A549 (cell line): ENCODE data around the gene PRKN. TPM values are rescaled to one million over a fixed set of nuclear protein-coding genes. Genes with fewer than 3 reads are reported as not detected.

Source experiments
- ATAC-seq, 2 experiments: fragments of 200-7000 bp in 1 of 2; fragments of >200 bp in 1 of 2; cut with Nextera tagmentation in 1 of 2; cut with Tn5 transposase in 1 of 2; 3 replicates each; pipeline versions ENCODE4 v1.8.0 to v1.9.1; 2018 to 2020; ENCODE audit warnings: mild to moderate bottlenecking in 1 of 2, moderate library complexity in 1 of 2
- CTCF ChIA-PET: fragments of 300-600 bp; sonication (Branson Sonifier 250); formaldehyde crosslinking; extraction: SDS; loops from one replicate; lab custom pipeline; 2021; ENCODE audit warnings: antibody characterized with exemption, inconsistent platforms; lab: Yijun Ruan, JAX
- POLR2A ChIA-PET: fragments of 350-600 bp; formaldehyde crosslinking; extraction: SDS; loops from one replicate; lab custom pipeline; 2021; ENCODE audit warnings: antibody characterized with exemption, inconsistent platforms; lab: Yijun Ruan, JAX
- DNase-seq, 2 experiments: peaks; one replicate each; pipeline versions ENCODE4 v3.0.0 to v3.0.0-alpha.2; 2011 to 2016; ENCODE audit warnings: low read depth in 1 of 2, low spot score in 1 of 2
- FAIRE-seq: peaks from 2 replicates; lab custom pipeline; 2011; peaks lifted over from hg19 to GRCh38; lab: Jason Lieb, UNC
- H3K27ac ChIP-seq, 2 experiments: fragments of >200 bp; sonication (Bioruptor Twin); formaldehyde crosslinking; 3 replicates each; pipeline ENCODE4 v1.5.1; 2016 to 2017
- H3K4me1 ChIP-seq: fragments of >200 bp; sonication (Bioruptor Twin); formaldehyde crosslinking; 3 replicates; pipeline ENCODE4 v1.6.1; 2016
- H3K4me2 ChIP-seq: fragments of >200 bp; sonication (Bioruptor Twin); formaldehyde crosslinking; 3 replicates; pipeline ENCODE4 v1.6.1; 2016
- H3K4me3 ChIP-seq: fragments of >200 bp; sonication (Bioruptor Twin); formaldehyde crosslinking; 3 replicates; pipeline ENCODE4 v1.5.1; 2016
- H3K9me3 ChIP-seq: fragments of >200 bp; sonication (Bioruptor Twin); formaldehyde crosslinking; 3 replicates; pipeline ENCODE4 v1.6.1; 2016
- CEBPB ChIP-seq, 2 experiments: fragments of >200 bp in 1 of 2; sonication (Bioruptor Twin) in 1 of 2; formaldehyde crosslinking in 1 of 2; IDR thresholded peaks; 2 replicates each; pipeline ENCODE4 v1.6.1; 2012 to 2016
- CHD4 ChIP-seq: fragments of 200-600 bp; sonication (generic); IDR thresholded peaks from 2 replicates; pipeline ENCODE4 v1.6.1; 2016; ENCODE audit warnings: antibody characterized with exemption, mild to moderate bottlenecking, borderline replicate concordance
- EHF ChIP-seq: fragments of 250-450 bp; sonication (Bioruptor Pico); IDR thresholded peaks from 2 replicates; pipeline ENCODE4 v1.5.0; 2020; ENCODE audit warnings: mild to moderate bottlenecking
- EHMT2 ChIP-seq: fragments of 200-600 bp; sonication (generic); IDR thresholded peaks from 2 replicates; pipeline ENCODE4 v1.6.1; 2016; ENCODE audit warnings: antibody characterized with exemption, low read depth, mild to moderate bottlenecking, moderate library complexity
- ESRRA ChIP-seq: fragments of 150-350 bp; IDR thresholded peaks from 2 replicates; pipeline ENCODE4 v1.6.1; 2014; ENCODE audit warnings: mild to moderate bottlenecking, low read length, borderline replicate concordance
- FOSB ChIP-seq: fragments of 250-450 bp; sonication (Bioruptor Pico); IDR thresholded peaks from 2 replicates; pipeline ENCODE4 v1.5.0; 2020; ENCODE audit warnings: mild to moderate bottlenecking, moderate library complexity
- HDAC2 ChIP-seq: fragments of 200-600 bp; sonication (generic); IDR thresholded peaks from 2 replicates; pipeline ENCODE4 v1.6.1; 2016
- HES2 ChIP-seq: fragments of >200 bp; sonication (Bioruptor Twin); formaldehyde crosslinking; IDR thresholded peaks from 2 replicates; pipeline ENCODE4 v1.6.1; 2016
- JUNB ChIP-seq: fragments of >200 bp; sonication (Bioruptor Twin); formaldehyde crosslinking; IDR thresholded peaks from 2 replicates; pipeline ENCODE4 v1.6.1; 2016
- KDM5A ChIP-seq: fragments of 200-600 bp; sonication (generic); IDR thresholded peaks from 2 replicates; pipeline ENCODE4 v1.6.1; 2016; ENCODE audit warnings: antibody characterized with exemption, mild to moderate bottlenecking
- NPAS2 ChIP-seq: fragments of 250-450 bp; sonication (Bioruptor Pico); IDR thresholded peaks from 2 replicates; pipeline ENCODE4 v1.8.0; 2022; ENCODE audit warnings: mild to moderate bottlenecking, moderate library complexity, borderline replicate concordance
- RARB ChIP-seq: fragments of 250-450 bp; sonication (Bioruptor Pico); IDR thresholded peaks from 2 replicates; pipeline ENCODE4 v1.8.0; 2021; ENCODE audit warnings: mild to moderate bottlenecking, moderate library complexity
- RFX5 ChIP-seq: fragments of 450-650 bp; IDR thresholded peaks from 2 replicates; pipeline ENCODE4 v1.7.1; 2014; ENCODE audit warnings: antibody characterized with exemption, mild to moderate bottlenecking, moderate library complexity
- SREBF2 ChIP-seq: fragments of 450-650 bp; IDR thresholded peaks from 2 replicates; pipeline ENCODE4 v1.6.1; 2014; ENCODE audit warnings: mild to moderate bottlenecking, moderate library complexity
- TP53 ChIP-seq: fragments of 250-450 bp; sonication (Bioruptor Pico); IDR thresholded peaks from 2 replicates; pipeline ENCODE4 v1.5.0; 2021; ENCODE audit warnings: mild to moderate bottlenecking, moderate library complexity
- ZC3H11A ChIP-seq: fragments of 450-650 bp; IDR thresholded peaks from 2 replicates; pipeline ENCODE4 v1.6.1; 2014; ENCODE audit warnings: antibody characterized with exemption, mild to moderate bottlenecking
- ZNF302 ChIP-seq: fragments of 250-450 bp; sonication (Bioruptor Pico); IDR thresholded peaks from 2 replicates; pipeline ENCODE4 v1.9.0; 2021; ENCODE audit warnings: inconsistent platforms, mild to moderate bottlenecking, moderate library complexity
- WGBS: methylation state at CpG from one replicate; pipeline ENCODE4 v1.1.6; 2017; ENCODE audit errors: missing lambda C conversion rate; 5-methylcytosine and 5-hydroxymethylcytosine counted together
- polyA plus RNA-seq, 4 experiments: library from polyadenylated mRNA; depleted of rRNA in 3 of 4; stranded (reverse); fragments of >200 nt; fragmentation: RNase III in 1 of 4; extraction: RNeasy Plus Mini Kit Qiagen cat#74134 plus additional on column Dnase treatment in 1 of 4; gene quantifications; 2 replicates in 3 of 4; 3 replicates in 1 of 4; pipeline ENCODE4 v1.2.3, GENCODE V29; 2011 to 2017
- TF ChIP-seq, protein P1 (sequence below): IDR thresholded peaks from 2 replicates; pipeline ENCODE4 v1.6.1; 2012
- TF ChIP-seq, protein P2 (sequence below): fragments of 200-600 bp; sonication (generic); IDR thresholded peaks from 2 replicates; pipeline ENCODE4 v1.6.1; 2016; ENCODE audit warnings: antibody characterized with exemption, mild to moderate bottlenecking, moderate library complexity
- TF ChIP-seq, protein P3 (sequence below): IDR thresholded peaks from 2 replicates; pipeline ENCODE4 v1.6.1; 2012; ENCODE audit warnings: low read depth, borderline replicate concordance

Gene PRKN
- polyA plus RNA-seq, 2 of the 4 experiments (the other 2 are of a cell fraction) = 0.36 to 0.39 TPM

DNA sequence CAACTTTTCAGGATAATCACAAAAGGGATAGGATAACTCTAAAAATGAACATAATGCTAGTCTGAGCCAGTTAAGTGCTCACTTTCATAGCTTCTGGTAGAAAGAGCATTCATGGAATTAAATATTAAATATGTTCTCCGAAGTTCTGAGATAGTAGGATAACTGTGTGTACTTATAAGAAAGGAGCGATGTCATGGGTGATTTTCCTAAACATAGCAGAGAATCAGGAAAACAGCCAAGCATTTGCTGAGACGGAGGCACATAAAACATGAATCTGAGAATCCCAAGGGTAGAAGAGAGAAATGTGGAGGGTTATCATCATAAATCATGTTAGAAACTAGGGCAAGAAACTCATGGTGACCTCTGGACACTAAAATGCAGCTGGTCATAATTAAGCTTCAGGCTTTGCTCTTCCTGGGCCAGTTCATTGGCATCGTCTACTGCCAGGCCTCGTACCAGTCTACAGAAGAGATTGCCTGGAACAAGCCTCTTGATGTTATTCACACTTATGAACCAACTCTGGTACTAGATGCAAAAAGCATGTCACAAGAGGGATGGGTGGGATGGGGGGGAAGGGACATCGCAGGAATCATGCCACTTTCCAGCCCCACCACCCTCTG lies 436.6 kb downstream of the PRKN start:
- ChIA-PET CTCF (no interaction called here), POLR2A (no interaction called here)
- ATAC-seq (no peak), FAIRE-seq (no peak), DNase-seq (no peak)
- WGBS = 63% methylated on average over 6 of the region's 6 CpGs
- Histone ChIP-seq H3K4me2 (no peak overlapping the region), H3K27ac (no peak overlapping the region), H3K9me3 (no peaks in the 10 kb centered on the region), H3K4me3 (no peak overlapping the region), H3K4me1 (no peaks in the 10 kb centered on the region)
- TF ChIP-seq CEBPB (IDR thresholded peaks at IDR 0.05) (no peak), TP53 (CRISPR knock-in tag) (no peak), ESRRA (no peak), FOSB (CRISPR knock-in tag) (no peak), HES2 (no peak), NPAS2 (CRISPR knock-in tag) (no peak), ZNF302 (CRISPR knock-in tag) (no peak), HDAC2 (no peak), EHMT2 (no peak)

DNA sequence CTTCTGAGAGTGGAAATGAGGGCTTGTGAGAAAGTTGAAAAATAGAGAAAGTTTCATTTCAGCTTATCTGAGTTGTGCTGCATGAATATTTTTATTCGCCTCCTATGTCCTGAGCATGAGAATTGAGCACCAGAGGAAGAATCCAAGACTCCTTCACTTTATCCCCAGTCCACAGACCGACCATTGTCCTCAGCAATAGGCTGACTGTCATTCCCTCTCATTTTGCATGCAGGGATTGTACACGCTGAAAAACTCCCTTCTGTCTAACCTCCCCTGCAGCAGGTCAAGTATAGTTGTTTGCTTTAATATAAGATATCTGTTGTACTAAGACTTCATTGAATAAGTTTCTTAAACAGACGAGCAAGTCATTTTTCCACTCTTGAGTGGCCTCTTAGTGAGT lies 437.6 kb downstream of the PRKN start:
- TF ChIP-seq, protein P1, sequence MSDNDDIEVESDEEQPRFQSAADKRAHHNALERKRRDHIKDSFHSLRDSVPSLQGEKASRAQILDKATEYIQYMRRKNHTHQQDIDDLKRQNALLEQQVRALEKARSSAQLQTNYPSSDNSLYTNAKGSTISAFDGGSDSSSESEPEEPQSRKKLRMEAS = no peak
- TF ChIP-seq, protein P2, sequence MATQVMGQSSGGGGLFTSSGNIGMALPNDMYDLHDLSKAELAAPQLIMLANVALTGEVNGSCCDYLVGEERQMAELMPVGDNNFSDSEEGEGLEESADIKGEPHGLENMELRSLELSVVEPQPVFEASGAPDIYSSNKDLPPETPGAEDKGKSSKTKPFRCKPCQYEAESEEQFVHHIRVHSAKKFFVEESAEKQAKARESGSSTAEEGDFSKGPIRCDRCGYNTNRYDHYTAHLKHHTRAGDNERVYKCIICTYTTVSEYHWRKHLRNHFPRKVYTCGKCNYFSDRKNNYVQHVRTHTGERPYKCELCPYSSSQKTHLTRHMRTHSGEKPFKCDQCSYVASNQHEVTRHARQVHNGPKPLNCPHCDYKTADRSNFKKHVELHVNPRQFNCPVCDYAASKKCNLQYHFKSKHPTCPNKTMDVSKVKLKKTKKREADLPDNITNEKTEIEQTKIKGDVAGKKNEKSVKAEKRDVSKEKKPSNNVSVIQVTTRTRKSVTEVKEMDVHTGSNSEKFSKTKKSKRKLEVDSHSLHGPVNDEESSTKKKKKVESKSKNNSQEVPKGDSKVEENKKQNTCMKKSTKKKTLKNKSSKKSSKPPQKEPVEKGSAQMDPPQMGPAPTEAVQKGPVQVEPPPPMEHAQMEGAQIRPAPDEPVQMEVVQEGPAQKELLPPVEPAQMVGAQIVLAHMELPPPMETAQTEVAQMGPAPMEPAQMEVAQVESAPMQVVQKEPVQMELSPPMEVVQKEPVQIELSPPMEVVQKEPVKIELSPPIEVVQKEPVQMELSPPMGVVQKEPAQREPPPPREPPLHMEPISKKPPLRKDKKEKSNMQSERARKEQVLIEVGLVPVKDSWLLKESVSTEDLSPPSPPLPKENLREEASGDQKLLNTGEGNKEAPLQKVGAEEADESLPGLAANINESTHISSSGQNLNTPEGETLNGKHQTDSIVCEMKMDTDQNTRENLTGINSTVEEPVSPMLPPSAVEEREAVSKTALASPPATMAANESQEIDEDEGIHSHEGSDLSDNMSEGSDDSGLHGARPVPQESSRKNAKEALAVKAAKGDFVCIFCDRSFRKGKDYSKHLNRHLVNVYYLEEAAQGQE = no peak
- TF ChIP-seq CHD4 = no peak
- no peak for TF ChIP-seq KDM5A
- TF ChIP-seq EHF (CRISPR knock-in tag) = no peak
- no peak for TF ChIP-seq EHMT2
- TF ChIP-seq, protein P3, sequence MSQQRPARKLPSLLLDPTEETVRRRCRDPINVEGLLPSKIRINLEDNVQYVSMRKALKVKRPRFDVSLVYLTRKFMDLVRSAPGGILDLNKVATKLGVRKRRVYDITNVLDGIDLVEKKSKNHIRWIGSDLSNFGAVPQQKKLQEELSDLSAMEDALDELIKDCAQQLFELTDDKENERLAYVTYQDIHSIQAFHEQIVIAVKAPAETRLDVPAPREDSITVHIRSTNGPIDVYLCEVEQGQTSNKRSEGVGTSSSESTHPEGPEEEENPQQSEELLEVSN = no peak
- no peak for TF ChIP-seq HDAC2
- no peak overlapping the region for H3K4me3 ChIP-seq
- H3K9me3 ChIP-seq = no peaks in the 10 kb centered on the region
- WGBS = 66% methylated on average over 4 of the region's 4 CpGs
- H3K4me2 ChIP-seq = no peak overlapping the region
- DNase-seq = no peak
- POLR2A ChIA-PET = no interaction called here
- no peak for ATAC-seq
- no peak overlapping the region for H3K27ac ChIP-seq
- no peak for FAIRE-seq
- H3K4me1 ChIP-seq = no peaks in the 10 kb centered on the region
- CTCF ChIA-PET = no interaction called here

GRCh38 chr6:162273986-162274385 lies 453.6 kb downstream of the PRKN start:
- no peak for TF ChIP-seq RFX5
- TF ChIP-seq TP53 (CRISPR knock-in tag) = no peak
- 0 out of 2 replicates have a peak, but pooled peaks have one; percentile 10 for TF ChIP-seq ZC3H11A
- TF ChIP-seq SREBF2 = no peak
- no peak for TF ChIP-seq RARB
- no peak for TF ChIP-seq CHD4
- TF ChIP-seq JUNB = no peak
- TF ChIP-seq, all 56 proteins: peak for 1
- ATAC-seq (no peak), FAIRE-seq (no peak), DNase-seq (no peak)
- 26% methylated on average over 2 of the region's 2 CpGs for WGBS
- H3K27ac ChIP-seq = no peak overlapping the region
- H3K4me2 ChIP-seq = no peak overlapping the region
- no peak overlapping the region for H3K4me3 ChIP-seq
- no peaks in the 10 kb centered on the region for H3K9me3 ChIP-seq
- H3K4me1 ChIP-seq = no peaks in the 10 kb centered on the region
- ChIA-PET CTCF (no interaction called here), POLR2A (no interaction called here)
